Fibroblast of villous mesenchyme (primary cell): Measurements from ENCODE around the gene SYTL3. TPM values are rescaled to one million over a fixed set of nuclear protein-coding genes. Genes with fewer than 3 reads are reported as not detected.

ENCODE experiments used
- DNase-seq: peaks from one replicate; pipeline ENCODE4 v3.0.0-alpha.2; 2010; ENCODE audit warnings: low read depth
- H3K4me3 ChIP-seq: 2 replicates; pipeline ENCODE4 v1.5.1; 2011; ENCODE audit warnings: low read depth, mild to moderate bottlenecking, low read length
- total RNA-seq: library from RNA; depleted of rRNA; stranded (reverse); fragments of >200 nt; gene quantifications from 2 replicates; pipeline ENCODE4 v1.2.3, GENCODE V29; 2012
- TF ChIP-seq, protein P1 (sequence below): IDR thresholded peaks from 2 replicates; pipeline ENCODE4 v1.5.1; 2012; ENCODE audit warnings: low read depth, mild to moderate bottlenecking, low read length; ENCODE audit not compliant: insufficient read depth

The SYTL3 gene
- total RNA-seq, 1 donor: 1.7 TPM

DNA sequence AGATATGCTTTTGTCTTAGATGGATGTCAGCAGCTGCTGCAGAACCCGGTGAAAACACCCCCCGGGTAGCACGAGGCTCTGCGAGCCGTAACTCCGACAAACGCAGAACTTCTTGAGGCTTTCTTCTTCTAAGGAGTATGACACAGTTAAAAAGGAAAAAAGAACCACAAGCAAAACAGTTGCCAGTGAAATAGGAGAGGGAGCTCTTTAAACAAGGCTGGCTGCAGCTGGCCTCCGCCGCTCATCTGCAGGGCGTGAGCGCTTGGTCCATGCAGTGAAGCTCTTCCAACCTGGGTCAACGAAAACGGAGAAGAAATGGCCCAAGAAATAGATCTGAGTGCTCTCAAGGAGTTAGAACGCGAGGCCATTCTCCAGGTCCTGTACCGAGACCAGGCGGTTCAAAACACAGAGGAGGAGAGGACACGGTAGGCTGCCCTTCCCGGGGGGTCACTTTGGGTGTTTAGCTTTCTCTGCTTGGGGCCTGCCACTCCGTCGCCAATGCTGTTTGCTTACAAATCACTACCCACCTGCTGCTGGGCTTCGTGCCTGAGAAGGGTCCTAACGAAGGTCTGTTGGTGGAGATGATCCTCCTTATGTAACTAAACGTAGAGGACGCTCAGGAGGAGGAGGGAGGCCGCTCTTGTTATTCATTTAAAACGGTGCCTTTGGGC is 13.2 kb downstream of the SYTL3 start:
- TF ChIP-seq, protein P1, sequence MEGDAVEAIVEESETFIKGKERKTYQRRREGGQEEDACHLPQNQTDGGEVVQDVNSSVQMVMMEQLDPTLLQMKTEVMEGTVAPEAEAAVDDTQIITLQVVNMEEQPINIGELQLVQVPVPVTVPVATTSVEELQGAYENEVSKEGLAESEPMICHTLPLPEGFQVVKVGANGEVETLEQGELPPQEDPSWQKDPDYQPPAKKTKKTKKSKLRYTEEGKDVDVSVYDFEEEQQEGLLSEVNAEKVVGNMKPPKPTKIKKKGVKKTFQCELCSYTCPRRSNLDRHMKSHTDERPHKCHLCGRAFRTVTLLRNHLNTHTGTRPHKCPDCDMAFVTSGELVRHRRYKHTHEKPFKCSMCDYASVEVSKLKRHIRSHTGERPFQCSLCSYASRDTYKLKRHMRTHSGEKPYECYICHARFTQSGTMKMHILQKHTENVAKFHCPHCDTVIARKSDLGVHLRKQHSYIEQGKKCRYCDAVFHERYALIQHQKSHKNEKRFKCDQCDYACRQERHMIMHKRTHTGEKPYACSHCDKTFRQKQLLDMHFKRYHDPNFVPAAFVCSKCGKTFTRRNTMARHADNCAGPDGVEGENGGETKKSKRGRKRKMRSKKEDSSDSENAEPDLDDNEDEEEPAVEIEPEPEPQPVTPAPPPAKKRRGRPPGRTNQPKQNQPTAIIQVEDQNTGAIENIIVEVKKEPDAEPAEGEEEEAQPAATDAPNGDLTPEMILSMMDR: no peak
- H3K4me3 ChIP-seq: no peak overlapping the region
- DNase-seq: peak; percentile 72

DNA sequence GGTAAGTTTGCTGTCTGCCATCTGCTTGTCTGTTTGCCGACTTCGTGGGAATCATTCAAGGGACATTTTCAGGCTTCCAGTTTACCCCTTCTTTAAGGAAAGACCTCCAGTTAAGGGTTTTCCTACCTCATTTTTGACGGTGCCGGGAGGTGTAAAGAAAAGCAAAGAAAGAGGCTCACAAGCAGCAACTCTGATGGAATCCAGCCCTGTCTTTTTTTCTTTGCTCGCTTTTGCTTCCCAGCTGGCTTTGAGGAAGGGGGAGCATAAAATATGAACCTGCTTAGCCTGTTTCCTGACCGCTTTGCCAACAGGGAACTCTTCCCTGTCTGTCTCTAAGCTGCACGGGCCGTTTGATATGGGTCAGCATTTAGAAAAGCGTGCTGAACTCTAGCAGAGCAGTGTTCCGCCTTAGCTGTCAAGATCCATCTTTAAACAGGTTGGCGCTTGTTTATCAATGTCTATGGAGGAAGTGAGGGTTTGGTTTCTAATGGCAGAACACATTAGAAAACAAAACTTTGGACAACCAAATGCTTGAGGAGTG is 13.8 kb downstream of the SYTL3 start:
- no peak for DNase-seq
- no peak overlapping the region for H3K4me3 ChIP-seq
- TF ChIP-seq, protein P1: no peak

DNA sequence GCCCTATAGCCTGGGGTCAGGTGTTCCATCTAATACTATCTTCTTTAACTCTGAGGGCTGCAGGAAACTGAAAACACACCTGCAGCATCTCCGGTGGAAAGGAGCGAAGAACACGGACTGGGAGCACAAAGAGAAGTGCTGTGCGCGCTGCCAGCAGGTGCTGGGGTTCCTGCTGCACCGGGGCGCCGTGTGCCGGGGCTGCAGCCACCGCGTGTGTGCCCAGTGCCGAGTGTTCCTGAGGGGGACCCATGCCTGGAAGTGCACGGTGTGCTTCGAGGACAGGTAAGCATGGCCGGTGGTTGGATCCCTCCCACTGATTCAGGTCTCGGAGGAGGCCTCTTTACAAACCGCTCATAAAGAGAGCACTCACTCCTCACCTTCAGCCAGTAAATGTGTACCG is 15.5 kb downstream of the SYTL3 start:
- TF ChIP-seq, protein P1: no peak
- no peak for DNase-seq
- H3K4me3 ChIP-seq: no peak overlapping the region

DNA sequence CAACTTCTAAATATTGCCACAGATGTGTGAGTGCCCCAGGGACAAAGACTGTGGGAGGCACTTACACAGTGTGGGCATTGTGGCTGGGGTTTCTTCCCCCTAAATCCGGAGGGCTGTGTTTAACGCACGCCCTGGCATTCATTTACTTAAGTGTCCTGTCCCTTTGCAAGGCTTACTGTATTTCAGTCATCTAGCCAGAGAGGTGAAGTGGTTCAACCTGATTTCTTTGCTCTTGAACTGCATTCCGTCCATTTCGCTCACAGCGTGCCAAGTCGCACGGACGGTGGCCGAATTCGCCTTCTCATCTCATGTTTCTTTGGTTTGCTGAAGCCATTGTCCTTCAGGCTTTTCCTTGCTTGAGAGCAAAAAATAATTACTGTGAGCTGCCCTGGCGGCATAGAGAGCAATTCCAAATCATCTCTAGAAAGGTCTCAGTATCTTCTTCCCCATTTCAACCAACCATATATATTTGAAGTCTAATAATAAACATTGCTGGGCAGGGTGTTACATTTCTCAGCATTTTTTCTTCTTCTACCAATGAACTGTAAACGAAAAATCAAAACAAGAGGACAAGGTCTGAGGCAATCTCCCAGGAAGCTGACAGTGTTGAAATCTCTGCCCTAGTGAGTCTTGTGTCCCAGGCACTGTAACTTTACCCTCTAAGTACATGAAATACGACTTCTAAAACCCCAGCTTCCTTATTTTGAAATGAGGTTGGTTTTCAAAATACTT is 16.9 kb downstream of the SYTL3 start:
- TF ChIP-seq, protein P1: no peak
- DNase-seq: peak; percentile 96
- H3K4me3 ChIP-seq: no peak overlapping the region

DNA sequence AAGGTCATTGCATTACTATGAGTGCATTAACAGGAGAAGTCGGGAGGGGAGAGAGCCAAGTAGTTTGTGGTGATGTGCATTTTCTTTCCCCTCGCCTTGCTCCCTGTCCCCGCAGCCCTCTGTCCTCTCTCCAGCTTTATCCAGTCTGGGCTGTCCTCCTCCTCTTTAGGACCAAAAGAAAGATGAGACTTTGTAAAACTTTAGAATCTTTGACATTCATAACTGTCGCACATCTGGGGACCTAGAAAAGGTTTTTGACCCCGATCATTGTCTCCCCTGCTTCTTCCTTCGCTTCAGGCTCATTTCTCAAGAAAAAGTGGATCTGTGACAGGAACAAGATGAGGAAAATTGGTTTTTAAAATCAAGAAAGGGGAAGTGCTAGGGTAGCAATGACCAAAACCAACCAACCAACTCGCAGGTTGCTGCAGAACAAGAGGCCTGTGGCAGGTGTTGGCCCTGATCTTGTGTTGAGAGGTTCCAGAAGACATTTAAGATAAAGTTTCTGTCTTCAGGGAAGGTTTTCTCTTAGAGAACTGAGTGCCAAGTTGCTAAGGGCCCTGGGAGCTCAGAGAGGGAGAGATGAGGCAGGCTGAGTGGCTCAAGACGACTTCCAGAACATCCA is 17.6 kb downstream of the SYTL3 start:
- TF ChIP-seq, protein P1: no peak
- no peak for DNase-seq
- no peak overlapping the region for H3K4me3 ChIP-seq

DNA sequence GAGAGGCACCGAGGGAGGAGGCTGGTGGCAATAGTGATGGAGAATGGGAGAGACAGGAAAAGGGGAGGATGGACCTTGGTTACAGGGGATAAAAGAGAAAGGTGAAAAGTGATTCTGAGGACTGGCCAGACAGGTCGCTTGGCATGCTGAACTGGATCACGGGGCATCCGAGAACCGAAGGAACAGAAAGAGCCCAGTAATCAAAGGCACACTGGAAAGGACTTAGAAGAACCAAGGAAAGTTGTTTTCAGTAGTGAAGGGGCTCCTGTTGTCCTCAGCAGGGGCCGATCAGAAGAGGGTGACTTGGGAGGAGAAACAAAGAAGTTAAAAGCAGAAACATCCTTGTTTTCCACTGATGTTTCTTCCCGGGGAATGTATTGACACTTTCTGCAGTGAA is 18.9 kb downstream of the SYTL3 start:
- TF ChIP-seq, protein P1: no peak
- no peak overlapping the region for H3K4me3 ChIP-seq
- no peak for DNase-seq
